Astrocyte (in vitro differentiated cells and primary cell): ENCODE results near the gene LRIG1.

Experiments used
- CTCF ChIP-seq: IDR thresholded peaks from 2 replicates; pipeline ENCODE4 v1.5.1; 2011; ENCODE audit warnings: low read depth, mild to moderate bottlenecking, inconsistent platforms, low read length, moderate library complexity; ENCODE audit not compliant: insufficient read depth
- EZH2 ChIP-seq: IDR thresholded peaks from 2 replicates; pipeline ENCODE4 v1.6.1; 2012; ENCODE audit warnings: mild to moderate bottlenecking, low read length, inconsistent platforms; ENCODE audit not compliant: insufficient read depth

DNA sequence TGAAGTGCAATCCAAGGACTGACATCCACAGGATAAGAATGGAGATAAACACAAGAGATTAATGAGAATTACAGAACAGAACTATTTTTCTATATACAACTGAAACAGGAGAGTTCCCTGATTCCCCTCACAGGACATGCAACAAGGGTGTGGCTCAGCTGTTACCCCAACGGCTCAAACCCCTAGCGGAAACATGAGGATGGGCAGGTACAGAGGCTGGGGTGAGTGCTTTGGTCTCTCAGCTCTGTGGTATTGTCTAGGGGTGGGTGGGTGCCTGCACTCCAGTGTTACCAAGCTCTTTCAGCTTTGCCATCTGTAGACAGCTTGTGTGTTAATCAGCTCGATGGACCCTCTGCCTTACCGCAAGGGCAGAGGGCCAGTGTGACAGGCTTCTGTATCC is 17.8 kb upstream of the LRIG1 start:
- TF ChIP-seq CTCF (no peak), EZH2 (no peak)
